GM12878 (cell line): ENCODE data around the gene STBD1. TPM values are rescaled to one million over a fixed set of nuclear protein-coding genes. Genes with fewer than 3 reads are reported as not detected.
"Not testable (repeated sequence)": the region's sequence is repeated elsewhere in the genome, so short reads cannot be mapped to it uniquely, and the experiment has no call there.

Experiments used
- ATAC-seq: fragments of 200-7000 bp; cut with Tn5 transposase; 3 replicates; pipeline ENCODE4 v1.9.1; 2020; ENCODE audit warnings: mild to moderate bottlenecking, moderate library complexity
- BruUV-seq: library from RNA; stranded (reverse); fragments of 400-500 nt; replicated peaks from 2 replicates; lab custom pipeline; 2021; lab: Mats Ljungman, UMichigan
- CTCF ChIA-PET: fragments of 300-600 bp; sonication (Branson Sonifier 250); formaldehyde crosslinking; extraction: SDS; loops from one replicate; lab custom pipeline; 2021; ENCODE audit warnings: inconsistent platforms; lab: Yijun Ruan, JAX
- POLR2A ChIA-PET: fragments of 350-600 bp; formaldehyde crosslinking; extraction: SDS; loops from one replicate; lab custom pipeline; 2021; ENCODE audit warnings: inconsistent platforms; lab: Charles Lee
- RAD21 ChIA-PET: fragments of 300-600 bp; sonication (Branson Sonifier 250); formaldehyde crosslinking; loops from one replicate; lab custom pipeline; 2023; ENCODE audit warnings: antibody characterized with exemption; ENCODE audit not compliant: unreplicated experiment; lab: Charles Lee
- SMC1A ChIA-PET: fragments of 300-600 bp; sonication (Branson Sonifier 250); formaldehyde crosslinking; loops from one replicate; lab custom pipeline; 2023; ENCODE audit not compliant: unreplicated experiment, uncharacterized antibody; lab: Charles Lee
- DNase-seq: peaks from one replicate; pipeline ENCODE4 v3.0.0-alpha.2; 2011; ENCODE audit warnings: low read depth, low spot score
- FAIRE-seq: peaks from 3 replicates; lab custom pipeline; 2011; peaks lifted over from hg19 to GRCh38; lab: Jason Lieb, UNC
- H2AFZ ChIP-seq: 2 replicates; pipeline ENCODE4 v1.6.0; 2011; ENCODE audit warnings: low read depth, low read length, control low read depth; ENCODE audit not compliant: control insufficient read depth
- H3K27ac ChIP-seq: 2 replicates; pipeline ENCODE4 v1.5.1; 2011; ENCODE audit warnings: control low read depth; ENCODE audit not compliant: control insufficient read depth, insufficient read depth
- H3K27me3 ChIP-seq, 2 experiments: replicated peaks in 1 of 2; 2 replicates each; pipeline versions ENCODE4 v1.6.0 to v1.6.1; 2011; ENCODE audit warnings: low read length in 1 of 2; ENCODE audit not compliant: control insufficient read depth in 2 of 2, insufficient read depth in 2 of 2
- H3K36me3 ChIP-seq, 2 experiments: 2 replicates each; pipeline ENCODE4 v1.5.1; 2011; ENCODE audit warnings: low read length in 1 of 2; ENCODE audit not compliant: control insufficient read depth in 2 of 2, insufficient read depth in 2 of 2
- H3K4me1 ChIP-seq: 2 replicates; pipeline ENCODE4 v1.6.1; 2011; ENCODE audit warnings: mild to moderate bottlenecking, low read length, moderate library complexity, mixed read lengths; ENCODE audit not compliant: control insufficient read depth, insufficient read depth
- H3K4me2 ChIP-seq: 2 replicates; pipeline ENCODE4 v1.6.0; 2011; ENCODE audit warnings: control low read depth; ENCODE audit not compliant: control insufficient read depth, insufficient read depth
- H3K4me3 ChIP-seq: fragments of 200-600 bp; sonication (generic); 2 replicates; pipeline ENCODE4 v1.5.1; 2016
- H3K79me2 ChIP-seq: 2 replicates; pipeline ENCODE4 v1.6.0; 2011; ENCODE audit warnings: low read length; ENCODE audit not compliant: control insufficient read depth, insufficient read depth
- H3K9ac ChIP-seq: 2 replicates; pipeline ENCODE4 v1.8.0; 2011; ENCODE audit warnings: low read length, control low read depth, mixed read lengths; ENCODE audit not compliant: control insufficient read depth, insufficient read depth
- H3K9me3 ChIP-seq: replicated peaks from 3 replicates; pipeline ENCODE4 v1.5.1; 2011; ENCODE audit warnings: mild to moderate bottlenecking, low read length; ENCODE audit not compliant: control insufficient read depth, insufficient read depth
- H4K20me1 ChIP-seq: 2 replicates; pipeline ENCODE4 v1.6.0; 2011; ENCODE audit not compliant: control insufficient read depth, insufficient read depth
- EP300 ChIP-seq, 2 experiments: fragments of 150-350 bp in 1 of 2; IDR thresholded peaks; 2 replicates each; pipeline ENCODE4 v1.6.1; 2011 to 2012; ENCODE audit warnings: low read depth in 2 of 2, low read length in 2 of 2, borderline replicate concordance in 1 of 2, improper control_type of control experiment in 1 of 2, inconsistent platforms in 1 of 2; ENCODE audit not compliant: control insufficient read depth in 1 of 2
- FOXM1 ChIP-seq: IDR thresholded peaks from 2 replicates; pipeline ENCODE4 v1.6.1; 2012; ENCODE audit warnings: low read depth, mild to moderate bottlenecking, inconsistent platforms, low read length, moderate library complexity
- MEF2B ChIP-seq: fragments of 450-650 bp; IDR thresholded peaks from 2 replicates; pipeline ENCODE4 v1.6.1; 2018; ENCODE audit warnings: mild to moderate bottlenecking, moderate library complexity; ENCODE audit not compliant: partially characterized antibody, poor library complexity, severe bottlenecking
- MTA3 ChIP-seq: IDR thresholded peaks from 2 replicates; pipeline ENCODE4 v1.6.1; 2012; ENCODE audit warnings: low read length, inconsistent platforms, borderline replicate concordance
- MXI1 ChIP-seq: fragments of 150-350 bp; IDR thresholded peaks from 2 replicates; pipeline ENCODE4 v1.6.1; 2011; ENCODE audit warnings: low read depth, mild to moderate bottlenecking, inconsistent platforms, low read length, improper control_type of control experiment
- MYB ChIP-seq: fragments of 150-350 bp; IDR thresholded peaks from 2 replicates; pipeline ENCODE4 v1.6.1; 2014; ENCODE audit warnings: mild to moderate bottlenecking, low read depth, low read length, borderline replicate concordance
- NR2C1 ChIP-seq: fragments of 450-650 bp; IDR thresholded peaks from 2 replicates; pipeline ENCODE4 v1.6.1; 2017; ENCODE audit warnings: antibody characterized with exemption, mild to moderate bottlenecking, moderate library complexity
- NRF1 ChIP-seq: conservative IDR thresholded peaks from 2 replicates; pipeline ENCODE4 v1.6.1; 2011; ENCODE audit warnings: mild to moderate bottlenecking, low read depth, low read length, improper control_type of control experiment
- POLR2A ChIP-seq: IDR thresholded peaks from 2 replicates; pipeline ENCODE4 v1.6.1; 2011; ENCODE audit warnings: low read depth, mild to moderate bottlenecking, low read length
- SMAD5 ChIP-seq: IDR thresholded peaks from 2 replicates; pipeline ENCODE4 v1.6.1; 2016; ENCODE audit warnings: antibody characterized with exemption, low read depth
- SMARCA5 ChIP-seq: fragments of 450-650 bp; IDR thresholded peaks from 2 replicates; pipeline ENCODE4 v1.6.1; 2017; ENCODE audit warnings: mild to moderate bottlenecking
- SUPT20H ChIP-seq: IDR thresholded peaks from 2 replicates; pipeline ENCODE4 v1.6.1; 2011; ENCODE audit warnings: low read depth, mild to moderate bottlenecking, low read length, moderate library complexity, borderline replicate concordance; ENCODE audit not compliant: control insufficient read depth
- YBX1 ChIP-seq: fragments of 450-650 bp; IDR thresholded peaks from 2 replicates; pipeline ENCODE4 v1.6.1; 2016; ENCODE audit warnings: antibody characterized with exemption
- WGBS: methylation state at CpG from one replicate; pipeline ENCODE4 v1.1.6; 2016; ENCODE audit warnings: low lambda C conversion rate; ENCODE audit not compliant: insufficient replicate concordance, insufficient coverage; ENCODE audit errors: missing lambda C conversion rate; 5-methylcytosine and 5-hydroxymethylcytosine counted together
- in situ Hi-C: fragments of 300-500 bp; cut with MboI; formaldehyde crosslinking; loops from 9 replicates; pipeline ENCODE4 v1.14.3; 2018; ENCODE audit warnings: mixed read lengths
- intact Hi-C: fragments of 100-400 bp; cut with micrococcal nuclease; formaldehyde crosslinking; loops from one replicate; pipeline ENCODE4 v1.14.2; 2022; ENCODE audit not compliant: unreplicated experiment
- polyA plus RNA-seq, 11 experiments: library from polyadenylated mRNA; depleted of rRNA in 4 of 11; unstranded in 6 of 11; stranded (reverse) in 5 of 11; fragments of >200 nt; fragmentation: Nextera tagmentation in 4 of 11; fragmentation: Illumina TruSeq in 1 of 11; extraction: Ambion mirVana in 4 of 11; extraction: Trizol in 1 of 11; gene quantifications; 1 replicate in 1 of 11; 2 replicates in 10 of 11; pipeline versions ENCODE4 v1.2.1 to v1.2.3, GENCODE V29; 2011 to 2016; ENCODE audit warnings: inconsistent platforms in 2 of 11, missing spikeins in 2 of 11, low read depth in 1 of 11
- total RNA-seq, 4 experiments: library from RNA; depleted of rRNA in 3 of 4; stranded (reverse); fragments of >200 nt in 3 of 4; fragmentation: Illumina TruSeq in 1 of 4; extraction: Trizol in 1 of 4; gene quantifications; 2 replicates each; pipeline versions ENCODE4 v1.2.1 to v1.2.3, GENCODE V29; 2013 to 2021
- TF ChIP-seq, protein P1 (sequence below): fragments of 150-350 bp; IDR thresholded peaks from 2 replicates; pipeline ENCODE4 v1.6.1; 2016; ENCODE audit warnings: low read depth, low read length

The STBD1 gene
- total and polyA plus RNA-seq, 10 of the 15 experiments (the other 5 are each of a cell fraction or from before 2014, with no cell fraction given) = 0.04 to 0.10 (median 0.05) TPM; not detected in 7

DNA sequence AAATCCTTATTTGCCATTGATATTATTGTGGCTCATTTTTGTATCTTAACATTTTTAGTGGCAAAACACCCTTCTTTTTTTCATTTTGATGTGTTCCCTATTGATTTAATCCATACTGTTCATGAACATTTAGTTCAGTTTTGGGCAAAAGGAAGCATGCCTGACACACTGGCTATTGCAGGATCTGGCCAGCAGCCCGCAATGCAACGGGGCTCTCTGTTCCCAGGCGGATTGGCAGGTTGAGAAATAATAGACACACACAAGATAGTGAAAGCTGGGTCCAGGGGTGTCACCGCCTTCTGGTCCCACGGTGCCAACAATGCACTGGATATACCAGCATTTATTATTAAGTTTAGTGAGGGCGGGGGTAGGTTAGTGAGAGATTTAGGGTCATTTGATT, 24.9 kb upstream of the STBD1 start:
- H4K20me1 ChIP-seq, H3K27me3 ChIP-seq, H2AFZ ChIP-seq, H3K36me3 ChIP-seq, H3K9ac ChIP-seq, RAD21 ChIA-PET, intact Hi-C loops, H3K4me1 ChIP-seq, FAIRE-seq, POLR2A ChIA-PET, H3K79me2 ChIP-seq, H3K9me3 ChIP-seq, SMC1A ChIA-PET, BruUV-seq, in situ Hi-C loops, H3K27ac ChIP-seq, DNase-seq, ATAC-seq, CTCF ChIA-PET, H3K4me3 ChIP-seq, H3K4me2 ChIP-seq: not testable (repeated sequence)
- 71% methylated on average over 5 of the region's 6 CpGs for WGBS

DNA sequence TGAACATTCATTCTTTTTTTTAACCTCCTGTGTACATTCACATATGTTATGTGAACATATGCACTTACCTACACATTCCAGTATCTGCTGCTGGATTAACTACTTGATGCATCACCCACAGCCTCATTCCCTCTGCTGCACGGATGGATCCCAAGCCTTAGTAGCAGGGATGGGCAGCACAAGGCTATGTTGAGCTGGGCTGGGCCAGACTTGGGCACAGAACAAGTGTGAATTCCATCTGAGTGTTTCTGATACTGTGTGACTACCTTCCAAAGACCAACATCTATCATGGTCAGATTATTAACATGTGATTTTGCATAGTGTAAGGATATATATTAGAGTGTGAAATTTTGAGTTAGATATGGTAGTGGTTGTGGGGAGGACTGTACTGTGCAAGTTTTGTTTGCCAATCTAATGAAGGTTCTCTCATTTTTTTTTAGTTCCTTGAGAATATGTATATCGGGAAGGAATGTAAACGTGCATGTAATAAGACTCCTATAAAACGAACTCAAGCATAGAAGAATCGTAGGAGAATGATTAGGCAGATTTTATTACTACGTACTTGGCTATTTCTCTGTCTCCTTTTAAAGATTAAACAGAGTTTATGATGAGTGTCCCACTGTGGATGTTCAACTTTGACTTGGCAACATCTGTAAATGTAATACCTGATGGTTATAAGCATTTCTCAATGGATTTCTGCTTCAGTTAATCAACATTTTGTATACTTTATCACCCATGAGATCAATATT, 23.4 kb upstream of the STBD1 start:
- intact Hi-C loops = no loop called here
- no peak overlapping the region for H3K9ac ChIP-seq
- no peaks in the 10 kb centered on the region for H3K9me3 ChIP-seq
- in situ Hi-C loops = no loop called here
- no peak for DNase-seq
- BruUV-seq = no TSS peak
- 38% methylated on average over 6 of the region's 6 CpGs for WGBS
- H2AFZ ChIP-seq = no peak overlapping the region
- CTCF ChIA-PET = no interaction called here
- H4K20me1 ChIP-seq = no peaks in the 10 kb centered on the region
- H3K79me2 ChIP-seq = no peaks in the 10 kb centered on the region
- H3K27ac ChIP-seq = no peak overlapping the region
- RAD21 ChIA-PET = no interaction called here
- no peak overlapping the region for H3K4me2 ChIP-seq
- no peak for ATAC-seq
- SMC1A ChIA-PET = no interaction called here
- no peaks in the 10 kb centered on the region; a peak in 3 of 4 replicates for H3K27me3 ChIP-seq
- no peak for FAIRE-seq
- POLR2A ChIA-PET = no interaction called here
- no peaks in the 10 kb centered on the region for H3K4me1 ChIP-seq
- H3K4me3 ChIP-seq = no peak overlapping the region
- no peaks in the 10 kb centered on the region for H3K36me3 ChIP-seq
- TF ChIP-seq EP300 (IDR thresholded peaks at IDR 0.05; ENCODE audit: borderline replicate concordance in 1 of 2, control insufficient read depth in 1 of 2, low read depth in 2 of 2, low read length in 2 of 2) (no peak), SMARCA5 (no peak), MXI1 (no peak), NRF1 (no peak), SMAD5 (no peak), NR2C1 (no peak), MTA3 (no peak), SUPT20H (no peak), FOXM1 (no peak), MEF2B (no peak), MYB (no peak), YBX1 (no peak), POLR2A (no peak)
- TF ChIP-seq, protein P1, sequence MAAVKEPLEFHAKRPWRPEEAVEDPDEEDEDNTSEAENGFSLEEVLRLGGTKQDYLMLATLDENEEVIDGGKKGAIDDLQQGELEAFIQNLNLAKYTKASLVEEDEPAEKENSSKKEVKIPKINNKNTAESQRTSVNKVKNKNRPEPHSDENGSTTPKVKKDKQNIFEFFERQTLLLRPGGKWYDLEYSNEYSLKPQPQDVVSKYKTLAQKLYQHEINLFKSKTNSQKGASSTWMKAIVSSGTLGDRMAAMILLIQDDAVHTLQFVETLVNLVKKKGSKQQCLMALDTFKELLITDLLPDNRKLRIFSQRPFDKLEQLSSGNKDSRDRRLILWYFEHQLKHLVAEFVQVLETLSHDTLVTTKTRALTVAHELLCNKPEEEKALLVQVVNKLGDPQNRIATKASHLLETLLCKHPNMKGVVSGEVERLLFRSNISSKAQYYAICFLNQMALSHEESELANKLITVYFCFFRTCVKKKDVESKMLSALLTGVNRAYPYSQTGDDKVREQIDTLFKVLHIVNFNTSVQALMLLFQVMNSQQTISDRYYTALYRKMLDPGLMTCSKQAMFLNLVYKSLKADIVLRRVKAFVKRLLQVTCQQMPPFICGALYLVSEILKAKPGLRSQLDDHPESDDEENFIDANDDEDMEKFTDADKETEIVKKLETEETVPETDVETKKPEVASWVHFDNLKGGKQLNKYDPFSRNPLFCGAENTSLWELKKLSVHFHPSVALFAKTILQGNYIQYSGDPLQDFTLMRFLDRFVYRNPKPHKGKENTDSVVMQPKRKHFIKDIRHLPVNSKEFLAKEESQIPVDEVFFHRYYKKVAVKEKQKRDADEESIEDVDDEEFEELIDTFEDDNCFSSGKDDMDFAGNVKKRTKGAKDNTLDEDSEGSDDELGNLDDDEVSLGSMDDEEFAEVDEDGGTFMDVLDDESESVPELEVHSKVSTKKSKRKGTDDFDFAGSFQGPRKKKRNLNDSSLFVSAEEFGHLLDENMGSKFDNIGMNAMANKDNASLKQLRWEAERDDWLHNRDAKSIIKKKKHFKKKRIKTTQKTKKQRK = no peak
